ENCODE results near the gene EFNA3.

DNA sequence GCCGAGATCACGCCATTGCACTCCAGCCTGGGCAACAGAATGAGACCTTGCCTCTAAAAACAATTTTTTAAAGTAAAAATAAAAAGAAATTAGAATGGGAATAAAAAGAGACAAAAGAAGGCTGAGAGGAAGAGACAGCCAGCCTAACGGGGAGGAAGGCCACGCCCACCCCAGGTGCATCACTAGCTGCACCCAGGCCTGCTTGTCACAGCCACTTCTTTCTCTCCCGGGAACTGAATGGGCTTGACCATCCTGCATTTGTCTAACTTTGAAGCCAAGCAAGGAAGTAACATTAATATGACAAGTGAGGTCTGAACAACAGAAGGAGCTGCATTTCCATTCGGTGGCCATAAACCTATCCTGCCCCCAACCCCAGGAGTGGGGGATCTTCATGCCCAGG lies 28.2 kb downstream of the EFNA3 start:
- TF ChIP-seq ZNF12 (CRISPR knock-in tag; IDR thresholded peaks at IDR 0.05) (no peak), JUNB (CRISPR knock-in tag; conservative IDR thresholded peaks at IDR 0.05) (no peak), POLR2A (conservative IDR thresholded peaks at IDR 0.05) (no peak), CREM (IDR thresholded peaks at IDR 0.05; ENCODE audit: low read depth) (no peak), CBX5 (IDR thresholded peaks at IDR 0.05; ENCODE audit: borderline replicate concordance, low read depth) (no peak), ZNF311 (CRISPR knock-in tag; IDR thresholded peaks at IDR 0.05) (no peak), PYGO2 (tag; IDR thresholded peaks at IDR 0.05) (no peak)
- TF ChIP-seq, protein P1, sequence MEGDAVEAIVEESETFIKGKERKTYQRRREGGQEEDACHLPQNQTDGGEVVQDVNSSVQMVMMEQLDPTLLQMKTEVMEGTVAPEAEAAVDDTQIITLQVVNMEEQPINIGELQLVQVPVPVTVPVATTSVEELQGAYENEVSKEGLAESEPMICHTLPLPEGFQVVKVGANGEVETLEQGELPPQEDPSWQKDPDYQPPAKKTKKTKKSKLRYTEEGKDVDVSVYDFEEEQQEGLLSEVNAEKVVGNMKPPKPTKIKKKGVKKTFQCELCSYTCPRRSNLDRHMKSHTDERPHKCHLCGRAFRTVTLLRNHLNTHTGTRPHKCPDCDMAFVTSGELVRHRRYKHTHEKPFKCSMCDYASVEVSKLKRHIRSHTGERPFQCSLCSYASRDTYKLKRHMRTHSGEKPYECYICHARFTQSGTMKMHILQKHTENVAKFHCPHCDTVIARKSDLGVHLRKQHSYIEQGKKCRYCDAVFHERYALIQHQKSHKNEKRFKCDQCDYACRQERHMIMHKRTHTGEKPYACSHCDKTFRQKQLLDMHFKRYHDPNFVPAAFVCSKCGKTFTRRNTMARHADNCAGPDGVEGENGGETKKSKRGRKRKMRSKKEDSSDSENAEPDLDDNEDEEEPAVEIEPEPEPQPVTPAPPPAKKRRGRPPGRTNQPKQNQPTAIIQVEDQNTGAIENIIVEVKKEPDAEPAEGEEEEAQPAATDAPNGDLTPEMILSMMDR (IDR thresholded peaks at IDR 0.05 in 2 of 3, conservative IDR thresholded peaks at IDR 0.05 in 1 of 3; ENCODE audit: insufficient read depth in 2 of 3, low read depth in 1 of 3, low read length in 3 of 3): no peak
- TF ChIP-seq, protein P2, sequence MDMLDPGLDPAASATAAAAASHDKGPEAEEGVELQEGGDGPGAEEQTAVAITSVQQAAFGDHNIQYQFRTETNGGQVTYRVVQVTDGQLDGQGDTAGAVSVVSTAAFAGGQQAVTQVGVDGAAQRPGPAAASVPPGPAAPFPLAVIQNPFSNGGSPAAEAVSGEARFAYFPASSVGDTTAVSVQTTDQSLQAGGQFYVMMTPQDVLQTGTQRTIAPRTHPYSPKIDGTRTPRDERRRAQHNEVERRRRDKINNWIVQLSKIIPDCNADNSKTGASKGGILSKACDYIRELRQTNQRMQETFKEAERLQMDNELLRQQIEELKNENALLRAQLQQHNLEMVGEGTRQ (CRISPR knock-in tag; IDR thresholded peaks at IDR 0.05): no peak
